H1 (cell line): Measurements from ENCODE around the gene HTRA1. TPM values are rescaled to one million over a fixed set of nuclear protein-coding genes. Genes with fewer than 3 reads are reported as not detected.

Source experiments
- CTCF ChIA-PET: fragments of 300-600 bp; sonication (Branson Sonifier 250); formaldehyde crosslinking; loops from one replicate; lab custom pipeline; 2021; ENCODE audit not compliant: partially characterized antibody; lab: Charles Lee
- POLR2A ChIA-PET: fragments of 300-600 bp; sonication (Branson Sonifier 250); formaldehyde crosslinking; loops from one replicate; lab custom pipeline; 2021; ENCODE audit warnings: inconsistent platforms; ENCODE audit not compliant: partially characterized antibody; lab: Charles Lee
- DNase-seq, 2 experiments: peaks; one replicate each; pipeline versions ENCODE4 v3.0.0 to v3.0.0-alpha.2; 2010 to 2022; ENCODE audit warnings: low spot score in 2 of 2, low read depth in 1 of 2, mixed read lengths in 1 of 2
- FAIRE-seq: peaks from 2 replicates; lab custom pipeline; 2011; peaks lifted over from hg19 to GRCh38; lab: Jason Lieb, UNC
- H2AFZ ChIP-seq: 2 replicates; pipeline ENCODE4 v1.8.1; 2012; ENCODE audit warnings: low read length, inconsistent platforms
- H2AK5ac ChIP-seq: 2 replicates; pipeline ENCODE4 v1.6.1; 2013; ENCODE audit warnings: low read depth, low read length
- H2BK120ac ChIP-seq: replicated peaks from 2 replicates; pipeline ENCODE3; 2013; ENCODE audit warnings: low read depth, low read length, inconsistent platforms
- H2BK12ac ChIP-seq: 2 replicates; pipeline ENCODE4 v1.6.1; 2013; ENCODE audit warnings: low read depth, low read length
- H2BK15ac ChIP-seq: 2 replicates; pipeline ENCODE4 v1.6.1; 2013; ENCODE audit warnings: low read length
- H2BK20ac ChIP-seq: 2 replicates; pipeline ENCODE4 v1.6.1; 2013; ENCODE audit warnings: low read length
- H2BK5ac ChIP-seq: 2 replicates; pipeline ENCODE4 v1.6.1; 2013; ENCODE audit warnings: low read depth, low read length
- H3K14ac ChIP-seq: 2 replicates; pipeline ENCODE4 v1.6.1; 2013; ENCODE audit warnings: inconsistent platforms; ENCODE audit not compliant: insufficient read length
- H3K18ac ChIP-seq: 2 replicates; pipeline ENCODE4 v1.6.1; 2013; ENCODE audit warnings: low read length; ENCODE audit errors: extremely low read depth
- H3K23ac ChIP-seq: 2 replicates; pipeline ENCODE4 v1.6.1; 2013; ENCODE audit warnings: inconsistent platforms; ENCODE audit not compliant: insufficient read length
- H3K23me2 ChIP-seq: 2 replicates; pipeline ENCODE4 v1.6.1; 2013; ENCODE audit warnings: low read depth, low read length
- H3K27ac ChIP-seq: 2 replicates; pipeline ENCODE4 v1.6.1; 2011; ENCODE audit warnings: low read depth, low read length, inconsistent platforms
- H3K27me3 ChIP-seq, 4 experiments: replicated peaks in 1 of 4; 1 replicate in 1 of 4; 2 replicates in 3 of 4; pipeline versions ENCODE4 v1.6.1 to v1.8.1; 2011 to 2013; ENCODE audit warnings: low read length in 3 of 4, mild to moderate bottlenecking in 3 of 4, inconsistent platforms in 2 of 4, mixed read lengths in 2 of 4, moderate library complexity in 1 of 4; ENCODE audit not compliant: control insufficient read depth in 3 of 4, insufficient read depth in 3 of 4; ENCODE audit errors: extremely low read depth in 1 of 4
- H3K36me3 ChIP-seq, 4 experiments: 2 replicates each; pipeline versions ENCODE4 v1.6.1 to v1.8.1; 2011 to 2013; ENCODE audit warnings: mild to moderate bottlenecking in 4 of 4, low read length in 3 of 4, moderate library complexity in 2 of 4, control low read depth in 1 of 4, inconsistent platforms in 1 of 4; ENCODE audit not compliant: insufficient read depth in 4 of 4, control insufficient read depth in 2 of 4
- H3K4ac ChIP-seq: replicated peaks from 2 replicates; pipeline ENCODE3; 2013; ENCODE audit warnings: low read length, low read depth, mixed read lengths, inconsistent platforms; ENCODE audit not compliant: insufficient read length
- H3K4me1 ChIP-seq, 4 experiments: replicated peaks in 1 of 4; 1 replicate in 1 of 4; 2 replicates in 3 of 4; pipeline versions ENCODE4 v1.6.1 to v1.8.1; 2011 to 2013; ENCODE audit warnings: low read length in 3 of 4, inconsistent platforms in 2 of 4, mixed read lengths in 1 of 4; ENCODE audit not compliant: insufficient read depth in 4 of 4, control insufficient read depth in 3 of 4
- H3K4me2 ChIP-seq, 2 experiments: 2 replicates each; pipeline versions ENCODE4 v1.6.1 to v1.8.1; 2011 to 2013; ENCODE audit warnings: low read depth in 2 of 2, low read length in 2 of 2, control low read depth in 1 of 2, inconsistent platforms in 1 of 2, mild to moderate bottlenecking in 1 of 2; ENCODE audit not compliant: insufficient read depth in 1 of 2
- H3K4me3 ChIP-seq, 4 experiments: fragments of 200-600, 300-600 bp in 1 of 4; sonication (generic), shearing (Covaris generic), sonication (Bioruptor Twin) in 1 of 4; 2 replicates each; pipeline versions ENCODE4 v1.5.1 to v1.8.1; 2011 to 2016; ENCODE audit warnings: low read length in 4 of 4, low read depth in 3 of 4, control low read depth in 2 of 4, inconsistent platforms in 2 of 4, mild to moderate bottlenecking in 2 of 4, mixed read lengths in 1 of 4, moderate library complexity in 1 of 4; ENCODE audit not compliant: insufficient read depth in 2 of 4; ENCODE audit errors: extremely low read depth in 1 of 4
- H3K56ac ChIP-seq: replicated peaks from 2 replicates; pipeline ENCODE3; 2013; ENCODE audit warnings: low read depth, mild to moderate bottlenecking, mixed read lengths, low read length, inconsistent platforms; ENCODE audit not compliant: insufficient read length
- H3K79me1 ChIP-seq: 2 replicates; pipeline ENCODE4 v1.6.1; 2013; ENCODE audit warnings: low read depth, low read length, control low read depth
- H3K79me2 ChIP-seq, 2 experiments: 2 replicates each; pipeline versions ENCODE4 v1.6.1 to v1.8.1; 2012 to 2013; ENCODE audit warnings: low read length in 2 of 2, mild to moderate bottlenecking in 2 of 2, inconsistent platforms in 1 of 2; ENCODE audit not compliant: insufficient read depth in 2 of 2, control insufficient read depth in 1 of 2
- H3K9ac ChIP-seq, 4 experiments: replicated peaks in 1 of 4; 1 replicate in 1 of 4; 2 replicates in 3 of 4; pipeline versions ENCODE4 v1.6.1 to v1.8.1; 2011 to 2013; ENCODE audit warnings: low read depth in 3 of 4, low read length in 3 of 4, control low read depth in 2 of 4, mild to moderate bottlenecking in 2 of 4, moderate library complexity in 2 of 4, inconsistent platforms in 1 of 4; ENCODE audit errors: extremely low read depth in 1 of 4
- H3K9me3 ChIP-seq, 2 experiments: 2 replicates each; pipeline versions ENCODE4 v1.6.1 to v1.8.1; 2012 to 2013; ENCODE audit warnings: mild to moderate bottlenecking in 2 of 2, moderate library complexity in 2 of 2, control low read depth in 1 of 2, inconsistent platforms in 1 of 2, low read depth in 1 of 2, low read length in 1 of 2, mixed read lengths in 1 of 2; ENCODE audit not compliant: insufficient read depth in 2 of 2
- H4K20me1 ChIP-seq, 2 experiments: replicated peaks in 1 of 2; 2 replicates each; pipeline versions ENCODE3 to v1.8.1; 2011 to 2013; ENCODE audit warnings: inconsistent platforms in 2 of 2, low read length in 2 of 2, mild to moderate bottlenecking in 1 of 2; ENCODE audit not compliant: insufficient read depth in 2 of 2, control insufficient read depth in 1 of 2
- H4K5ac ChIP-seq: 2 replicates; pipeline ENCODE4 v1.6.1; 2013; ENCODE audit warnings: low read length, low read depth, mixed read lengths, inconsistent platforms; ENCODE audit not compliant: insufficient read length
- H4K8ac ChIP-seq: 2 replicates; pipeline ENCODE4 v1.8.0; 2013; ENCODE audit warnings: mild to moderate bottlenecking, moderate library complexity, low read length, inconsistent platforms; ENCODE audit not compliant: insufficient read depth; ENCODE audit errors: extremely low read depth
- H4K91ac ChIP-seq: replicated peaks from 2 replicates; pipeline ENCODE3; 2013; ENCODE audit warnings: low read length, mixed read lengths, inconsistent platforms; ENCODE audit not compliant: insufficient read length
- BRCA1 ChIP-seq: IDR thresholded peaks from 2 replicates; pipeline ENCODE4 v1.6.1; 2012; ENCODE audit warnings: low read depth, low read length, improper control_type of control experiment
- MAFK ChIP-seq: IDR thresholded peaks from 2 replicates; pipeline ENCODE4 v1.6.1; 2012; ENCODE audit warnings: low read depth, mild to moderate bottlenecking, improper control_type of control experiment, low read length
- RNF2 ChIP-seq: fragments of 200-900, 300-1000 bp; sonication (generic); IDR thresholded peaks from 2 replicates; pipeline ENCODE4 v1.7.1; 2016; ENCODE audit warnings: borderline replicate concordance, low read depth, mild to moderate bottlenecking, antibody characterized with exemption, low read length; ENCODE audit not compliant: poor library complexity, severe bottlenecking; ENCODE audit errors: missing control alignments
- WGBS, 2 experiments: shearing (Covaris generic) in 1 of 2; methylation state at CpG; one replicate each; pipeline versions ENCODE4 v1.1.6 to v1.1.7; 2013 to 2015; ENCODE audit warnings: low lambda C conversion rate in 2 of 2, mixed read lengths in 2 of 2, inconsistent platforms in 1 of 2, low coverage in 1 of 2, missing lambda C conversion rate in 1 of 2; ENCODE audit not compliant: insufficient replicate concordance in 2 of 2, insufficient coverage in 1 of 2, insufficient read length in 1 of 2; ENCODE audit errors: extremely low coverage in 1 of 2, missing lambda C conversion rate in 1 of 2; 5-methylcytosine and 5-hydroxymethylcytosine counted together
- polyA plus RNA-seq, 7 experiments: library from polyadenylated mRNA; depleted of rRNA in 3 of 7; stranded (reverse) in 5 of 7; unstranded in 2 of 7; fragments of >200 nt in 5 of 7; fragments of 200-250 nt in 2 of 7; gene quantifications; 1 replicate in 5 of 7; 2 replicates in 1 of 7; 4 replicates in 1 of 7; pipeline versions ENCODE4 v1.2.1 to v1.2.3, GENCODE V29; 2011 to 2013; ENCODE audit warnings: missing spikeins in 2 of 7, mixed read lengths in 2 of 7
- total RNA-seq: library from RNA; stranded (reverse); fragmentation: NEBNext Ultra II Directional; extraction: Animal tissue kit (Norgen Biotek cat#: 25700); gene quantifications from 2 replicates; pipeline ENCODE4 v1.2.1, GENCODE V29; 2021
- TF ChIP-seq, protein P1 (sequence below): IDR thresholded peaks from 2 replicates; pipeline ENCODE4 v1.6.1; 2012; ENCODE audit warnings: inconsistent platforms

Gene HTRA1
- total and polyA plus RNA-seq, 2 of the 8 experiments (the other 6 are each of a cell fraction or from before 2014, with no cell fraction given), result 15.8 to 20.1 TPM

DNA sequence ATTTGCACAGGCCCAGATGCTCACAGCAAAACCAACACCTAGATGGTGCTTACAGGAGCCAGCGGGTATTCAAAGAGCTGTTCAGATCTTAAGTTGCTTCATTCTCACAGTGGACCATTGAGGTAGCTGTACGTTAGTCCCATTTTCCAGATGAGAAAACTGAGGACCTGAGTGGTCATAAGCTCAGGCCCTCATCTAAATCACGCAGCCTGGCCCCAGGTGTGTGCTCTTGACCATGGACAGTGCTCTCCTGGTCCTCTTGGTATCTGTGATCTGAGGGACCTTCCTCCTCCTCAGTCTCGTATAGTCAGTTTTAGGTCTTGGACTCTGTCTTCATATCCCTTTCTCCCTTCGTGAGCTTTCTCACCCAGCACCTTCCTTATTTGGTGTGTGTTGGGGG is 43.7 kb downstream of the HTRA1 start:
- Histone ChIP-seq H3K79me2 (no peaks in the 10 kb centered on the region), H2BK15ac (no peak overlapping the region), H2BK120ac (no peak overlapping the region), H3K23ac (no peak overlapping the region), H3K79me1 (no peaks in the 10 kb centered on the region), H3K4me3 (no peak overlapping the region), H2BK20ac (no peak overlapping the region), H3K18ac (no peak overlapping the region), H3K36me3 (no peaks in the 10 kb centered on the region), H3K4me2 (no peak overlapping the region), H3K4ac (no peak overlapping the region), H3K23me2 (no peaks in the 10 kb centered on the region), H4K91ac (no peak overlapping the region), H4K8ac (no peak overlapping the region), H2BK12ac (no peak overlapping the region), H2AFZ (no peak overlapping the region), H3K27ac (no peak overlapping the region), H3K14ac (no peak overlapping the region), H3K56ac (no peak overlapping the region), H2BK5ac (no peak overlapping the region), H4K20me1 (no peaks in the 10 kb centered on the region), H3K4me1 (no peaks in the 10 kb centered on the region; a peak in 1 of 7 replicates), H3K9ac (no peak overlapping the region), H3K27me3 (no peaks in the 10 kb centered on the region), H2AK5ac (no peak overlapping the region), H3K9me3 (no peaks in the 10 kb centered on the region), H4K5ac (no peak overlapping the region)
- FAIRE-seq, result no peak
- DNase-seq, result no peak
- 82% methylated on average over 5 of the region's 5 CpGs; no CpG with 5 or more reads in 1 of the 2 experiments for WGBS, 2 experiments
- ChIA-PET CTCF (interaction anchor here (0.7 to 1.7 kb wide), 5 partner anchors 11 to 162 kb away, joined by 3 to 4 read pairs (median 3); no protein-coding TSS in a partner anchor), POLR2A (interaction anchor here (1.4 kb wide), 1 partner anchor 13 kb away, joined by 4 read pairs; no protein-coding TSS in a partner anchor)
- TF ChIP-seq, protein P1, sequence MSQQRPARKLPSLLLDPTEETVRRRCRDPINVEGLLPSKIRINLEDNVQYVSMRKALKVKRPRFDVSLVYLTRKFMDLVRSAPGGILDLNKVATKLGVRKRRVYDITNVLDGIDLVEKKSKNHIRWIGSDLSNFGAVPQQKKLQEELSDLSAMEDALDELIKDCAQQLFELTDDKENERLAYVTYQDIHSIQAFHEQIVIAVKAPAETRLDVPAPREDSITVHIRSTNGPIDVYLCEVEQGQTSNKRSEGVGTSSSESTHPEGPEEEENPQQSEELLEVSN, result no peak
- no peak for TF ChIP-seq RNF2
- no peak for TF ChIP-seq MAFK
- no peak for TF ChIP-seq BRCA1
